ENCODE measurements around the gene ADA.

ADA gene

GRCh38 chr20:44650771-44651433, 597 bp downstream of the ADA start:
- no peak for TF ChIP-seq CTCF (IDR thresholded peaks at IDR 0.05)

- no peak for TF ChIP-seq CTCF (IDR thresholded peaks at IDR 0.05)
Observed at GRCh38 chr20:44649976-44650375, 1.5 kb downstream of the ADA start.

- TF ChIP-seq CTCF (IDR thresholded peaks at IDR 0.05): no peak
Observed at GRCh38 chr20:44649126-44649525, 2.4 kb downstream of the ADA start.

GRCh38 chr20:44648579-44648978, 2.9 kb downstream of the ADA start:
- TF ChIP-seq CTCF (IDR thresholded peaks at IDR 0.05): no peak

- TF ChIP-seq CTCF (IDR thresholded peaks at IDR 0.05): no peak
Observed at GRCh38 chr20:44648068-44648467, 3.4 kb downstream of the ADA start.

- TF ChIP-seq CTCF (IDR thresholded peaks at IDR 0.05): no peak
Observed at GRCh38 chr20:44646641-44647274, 4.7 kb downstream of the ADA start.

- no peak for TF ChIP-seq CTCF (IDR thresholded peaks at IDR 0.05)
Observed at GRCh38 chr20:44646023-44646640, 5.4 kb downstream of the ADA start.
